Measurements from ENCODE around the gene CRYL1.

Gene CRYL1

GRCh38 chr13:20512042-20512683, 13.5 kb downstream of the CRYL1 start:
- Mint-ChIP-seq H3K36me3 (ENCODE audit: low read depth) (no peaks in the 10 kb centered on the region), H3K9me3 (no peaks in the 10 kb centered on the region), H3K27me3 (ENCODE audit: low read depth, poor library complexity) (peaks cover 9% of the 10 kb centered on the region), H3K4me3 (no peak overlapping the region), H3K27ac (peak overlapping the region; percentile 77), H3K4me1 (peaks cover 9% of the 10 kb centered on the region)
- no peak for TF ChIP-seq CTCF (IDR thresholded peaks at IDR 0.05)
- peak; percentile 28 for DNase-seq

GRCh38 chr13:20506696-20507095, 19.0 kb downstream of the CRYL1 start:
- Mint-ChIP-seq H3K4me3 (no peak overlapping the region), H3K36me3 (ENCODE audit: low read depth) (no peaks in the 10 kb centered on the region), H3K4me1 (peaks cover 3% of the 10 kb centered on the region), H3K27ac (no peak overlapping the region), H3K27me3 (ENCODE audit: low read depth, poor library complexity) (peaks cover 9% of the 10 kb centered on the region), H3K9me3 (no peaks in the 10 kb centered on the region)
- TF ChIP-seq CTCF (IDR thresholded peaks at IDR 0.05), result no peak
- no peak for DNase-seq

GRCh38 chr13:20505405-20506366, 20.0 kb downstream of the CRYL1 start:
- Mint-ChIP-seq H3K4me3 (no peak overlapping the region), H3K4me1 (no peaks in the 10 kb centered on the region), H3K27me3 (ENCODE audit: low read depth, poor library complexity) (peaks cover 15% of the 10 kb centered on the region), H3K36me3 (ENCODE audit: low read depth) (no peaks in the 10 kb centered on the region), H3K27ac (no peak overlapping the region), H3K9me3 (peaks cover 8% of the 10 kb centered on the region)
- no peak for TF ChIP-seq CTCF (IDR thresholded peaks at IDR 0.05)
- DNase-seq, result no peak

- Mint-ChIP-seq H3K4me3 (no peak overlapping the region), H3K9me3 (peaks cover 19% of the 10 kb centered on the region), H3K27ac (no peak overlapping the region), H3K36me3 (ENCODE audit: low read depth) (no peaks in the 10 kb centered on the region), H3K27me3 (ENCODE audit: low read depth, poor library complexity) (peaks cover 6% of the 10 kb centered on the region), H3K4me1 (no peaks in the 10 kb centered on the region)
- no peak for DNase-seq
- no peak for TF ChIP-seq CTCF (IDR thresholded peaks at IDR 0.05)
Measured at GRCh38 chr13:20503088-20504083, 22.3 kb downstream of the CRYL1 start.

GRCh38 chr13:20501592-20501991, 24.1 kb downstream of the CRYL1 start:
- H3K4me3 Mint-ChIP-seq, result no peak overlapping the region
- no peaks in the 10 kb centered on the region for H3K4me1 Mint-ChIP-seq
- H3K9me3 Mint-ChIP-seq, result peaks cover 19% of the 10 kb centered on the region
- TF ChIP-seq CTCF (IDR thresholded peaks at IDR 0.05), result no peak
- no peaks in the 10 kb centered on the region for H3K36me3 Mint-ChIP-seq (ENCODE audit: low read depth)
- H3K27ac Mint-ChIP-seq, result no peak overlapping the region
- DNase-seq, result no peak
- H3K27me3 Mint-ChIP-seq (ENCODE audit: low read depth, poor library complexity), result peaks cover 6% of the 10 kb centered on the region
